ENCODE measurements around the gene STRADA.

DNA sequence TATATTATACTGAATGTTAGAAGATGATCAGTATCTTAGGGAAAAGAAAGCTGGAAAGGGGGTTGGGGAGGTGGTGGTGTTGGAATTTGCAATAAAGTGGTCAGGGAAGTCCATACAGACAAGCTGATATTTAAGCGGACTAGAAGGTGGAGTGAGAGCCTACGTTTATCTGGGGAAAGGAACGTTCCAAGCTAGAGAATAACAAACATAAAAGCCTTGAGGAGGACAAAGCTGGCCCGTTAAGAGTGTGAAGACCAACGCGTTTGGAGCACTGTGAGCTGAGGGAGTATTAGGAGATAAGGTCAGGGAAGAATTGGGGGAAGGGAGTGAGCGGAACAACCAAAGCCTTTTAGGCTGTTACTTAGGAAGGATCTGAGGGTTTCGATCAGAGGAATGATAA is 33.8 kb upstream of the STRADA start:
- no peak for TF ChIP-seq ZNF8 (CRISPR knock-in tag; IDR thresholded peaks at IDR 0.05)
- no peak for TF ChIP-seq ZFP30 (CRISPR knock-in tag; IDR thresholded peaks at IDR 0.05)
- TF ChIP-seq ZNF70 (CRISPR knock-in tag; IDR thresholded peaks at IDR 0.05), result no peak
- TF ChIP-seq, protein P1, sequence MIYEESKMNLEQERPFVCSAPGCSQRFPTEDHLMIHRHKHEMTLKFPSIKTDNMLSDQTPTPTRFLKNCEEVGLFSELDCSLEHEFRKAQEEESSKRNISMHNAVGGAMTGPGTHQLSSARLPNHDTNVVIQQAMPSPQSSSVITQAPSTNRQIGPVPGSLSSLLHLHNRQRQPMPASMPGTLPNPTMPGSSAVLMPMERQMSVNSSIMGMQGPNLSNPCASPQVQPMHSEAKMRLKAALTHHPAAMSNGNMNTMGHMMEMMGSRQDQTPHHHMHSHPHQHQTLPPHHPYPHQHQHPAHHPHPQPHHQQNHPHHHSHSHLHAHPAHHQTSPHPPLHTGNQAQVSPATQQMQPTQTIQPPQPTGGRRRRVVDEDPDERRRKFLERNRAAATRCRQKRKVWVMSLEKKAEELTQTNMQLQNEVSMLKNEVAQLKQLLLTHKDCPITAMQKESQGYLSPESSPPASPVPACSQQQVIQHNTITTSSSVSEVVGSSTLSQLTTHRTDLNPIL (CRISPR knock-in tag; IDR thresholded peaks at IDR 0.05; ENCODE audit: low read depth), result no peak
- TF ChIP-seq ZNF565 (CRISPR knock-in tag; conservative IDR thresholded peaks at IDR 0.05; ENCODE audit: low read depth), result no peak

Data from SK-N-SH treated with all-trans-retinoic acid at 6 μM for 48 hours (cell line).